Measurements from ENCODE around the gene ZMAT5.

The ZMAT5 gene

GRCh38 chr22:29703569-29704195 is 63.1 kb downstream of the ZMAT5 start:
- TF ChIP-seq, protein P1, sequence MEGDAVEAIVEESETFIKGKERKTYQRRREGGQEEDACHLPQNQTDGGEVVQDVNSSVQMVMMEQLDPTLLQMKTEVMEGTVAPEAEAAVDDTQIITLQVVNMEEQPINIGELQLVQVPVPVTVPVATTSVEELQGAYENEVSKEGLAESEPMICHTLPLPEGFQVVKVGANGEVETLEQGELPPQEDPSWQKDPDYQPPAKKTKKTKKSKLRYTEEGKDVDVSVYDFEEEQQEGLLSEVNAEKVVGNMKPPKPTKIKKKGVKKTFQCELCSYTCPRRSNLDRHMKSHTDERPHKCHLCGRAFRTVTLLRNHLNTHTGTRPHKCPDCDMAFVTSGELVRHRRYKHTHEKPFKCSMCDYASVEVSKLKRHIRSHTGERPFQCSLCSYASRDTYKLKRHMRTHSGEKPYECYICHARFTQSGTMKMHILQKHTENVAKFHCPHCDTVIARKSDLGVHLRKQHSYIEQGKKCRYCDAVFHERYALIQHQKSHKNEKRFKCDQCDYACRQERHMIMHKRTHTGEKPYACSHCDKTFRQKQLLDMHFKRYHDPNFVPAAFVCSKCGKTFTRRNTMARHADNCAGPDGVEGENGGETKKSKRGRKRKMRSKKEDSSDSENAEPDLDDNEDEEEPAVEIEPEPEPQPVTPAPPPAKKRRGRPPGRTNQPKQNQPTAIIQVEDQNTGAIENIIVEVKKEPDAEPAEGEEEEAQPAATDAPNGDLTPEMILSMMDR (conservative IDR thresholded peaks at IDR 0.05; ENCODE audit: low read length): no peak
- no peak overlapping the region for H3K4me3 ChIP-seq (ENCODE audit: low read length)
- DNase-seq (ENCODE audit: low read depth): no peak

- no peak overlapping the region for H3K4me3 ChIP-seq (ENCODE audit: low read length)
- TF ChIP-seq, protein P1 (conservative IDR thresholded peaks at IDR 0.05; ENCODE audit: low read length): no peak
- no peak for DNase-seq (ENCODE audit: low read depth)
Measured at GRCh38 chr22:29702931-29703501, 63.8 kb downstream of the ZMAT5 start.

GRCh38 chr22:29702000-29702930 is 64.5 kb downstream of the ZMAT5 start:
- TF ChIP-seq, protein P1 (conservative IDR thresholded peaks at IDR 0.05; ENCODE audit: low read length): peak; percentile 10; the same call in 1 of the 2 replicates
- no peak for DNase-seq (ENCODE audit: low read depth)
- no peak overlapping the region for H3K4me3 ChIP-seq (ENCODE audit: low read length)

- TF ChIP-seq, protein P1 (conservative IDR thresholded peaks at IDR 0.05; ENCODE audit: low read length): no peak; the same call in 1 of the 2 replicates
- no peak overlapping the region for H3K4me3 ChIP-seq (ENCODE audit: low read length)
- DNase-seq (ENCODE audit: low read depth): no peak
Measured at GRCh38 chr22:29701155-29701999, 65.4 kb downstream of the ZMAT5 start.

- no peak overlapping the region for H3K4me3 ChIP-seq (ENCODE audit: low read length)
- TF ChIP-seq, protein P1 (conservative IDR thresholded peaks at IDR 0.05; ENCODE audit: low read length): no peak
- DNase-seq (ENCODE audit: low read depth): no peak
Measured at GRCh38 chr22:29700900-29701154, 66.0 kb downstream of the ZMAT5 start.

DNA sequence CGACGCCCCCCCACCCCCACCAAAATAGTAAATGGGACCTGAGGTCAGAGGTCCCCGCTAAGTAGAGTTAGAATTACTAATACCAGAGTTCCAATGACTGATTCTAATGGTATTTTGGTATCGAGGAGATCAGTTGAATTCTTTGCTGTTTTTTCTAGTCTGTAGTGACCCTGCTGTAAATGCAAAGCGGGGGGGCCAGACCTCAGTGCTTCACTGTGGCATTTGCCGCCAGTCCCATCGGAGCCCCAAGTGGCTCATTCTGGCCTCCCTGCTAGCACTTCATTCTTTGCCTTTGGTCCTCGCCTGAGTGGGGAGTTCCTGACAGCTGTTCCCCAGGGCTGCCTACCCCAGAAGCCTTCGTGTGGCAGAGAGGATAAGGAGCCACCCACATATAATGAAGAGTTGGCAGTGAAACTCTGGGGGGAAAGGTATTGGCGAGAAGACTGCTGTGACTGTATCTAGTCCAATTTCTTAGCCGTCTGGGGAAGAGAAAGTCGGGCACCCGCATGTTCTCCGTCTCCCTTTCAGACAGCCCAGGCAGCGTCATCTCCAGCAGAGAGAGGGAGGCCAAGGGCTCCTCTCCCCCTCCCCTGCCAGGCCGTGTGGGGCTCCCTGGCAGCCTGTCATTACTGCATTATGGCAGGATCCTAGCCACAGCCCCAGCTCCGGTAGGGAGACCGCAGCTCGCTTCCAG is 66.5 kb downstream of the ZMAT5 start:
- no peak for DNase-seq (ENCODE audit: low read depth)
- TF ChIP-seq, protein P1 (conservative IDR thresholded peaks at IDR 0.05; ENCODE audit: low read length): no peak
- no peak overlapping the region for H3K4me3 ChIP-seq (ENCODE audit: low read length)
